Panc1 (cell line): Measurements from ENCODE around the gene DNAH6. TPM values are rescaled to one million over a fixed set of nuclear protein-coding genes. Genes with fewer than 3 reads are reported as not detected.

Source experiments
- ATAC-seq: fragments of 200-7000 bp; cut with Tn5 transposase; 2 replicates; pipeline ENCODE4 v1.9.1; 2020; ENCODE audit warnings: mild to moderate bottlenecking, moderate library complexity
- BruUV-seq: library from RNA; stranded (reverse); fragments of 400-500 nt; replicated peaks from 2 replicates; lab custom pipeline; 2021; lab: Mats Ljungman, UMichigan
- CTCF ChIA-PET: fragments of 300-600 bp; sonication (Branson Sonifier 250); formaldehyde crosslinking; loops from one replicate; lab custom pipeline; 2022; ENCODE audit warnings: antibody characterized with exemption; lab: Charles Lee
- POLR2A ChIA-PET: fragments of 300-600 bp; sonication (Branson Sonifier 250); formaldehyde crosslinking; loops from one replicate; lab custom pipeline; 2022; ENCODE audit warnings: antibody characterized with exemption; lab: Charles Lee
- DNase-seq: peaks from one replicate; pipeline ENCODE4 v3.0.0-alpha.2; 2010; ENCODE audit warnings: low read depth, low spot score
- H3K27ac ChIP-seq: 2 replicates; pipeline ENCODE4 v1.5.1; 2011; ENCODE audit warnings: mild to moderate bottlenecking, low read length, inconsistent platforms
- H3K27me3 ChIP-seq: fragments of 200-500 bp; sonication (Bioruptor generic); 2 replicates; pipeline ENCODE4 v1.6.0; 2014; ENCODE audit warnings: low read length, inconsistent platforms; ENCODE audit not compliant: control insufficient read depth, insufficient read depth
- H3K36me3 ChIP-seq: fragments of 200-500 bp; sonication (Bioruptor generic); 2 replicates; pipeline ENCODE4 v1.5.1; 2014; ENCODE audit warnings: inconsistent platforms, mild to moderate bottlenecking, low read length, moderate library complexity; ENCODE audit not compliant: control insufficient read depth, insufficient read depth
- H3K4me1 ChIP-seq: 2 replicates; pipeline ENCODE4 v1.5.1; 2011; ENCODE audit warnings: inconsistent platforms, mild to moderate bottlenecking, low read length, moderate library complexity; ENCODE audit not compliant: control insufficient read depth, insufficient read depth
- H3K4me3 ChIP-seq, 2 experiments: 2 replicates each; pipeline ENCODE4 v1.5.1; 2011 to 2012; ENCODE audit warnings: low read depth in 2 of 2, low read length in 2 of 2, mild to moderate bottlenecking in 2 of 2, inconsistent platforms in 1 of 2, moderate library complexity in 1 of 2
- H3K9me3 ChIP-seq: fragments of 200-500 bp; sonication (Bioruptor generic); 2 replicates; pipeline ENCODE4 v1.5.1; 2014; ENCODE audit warnings: low read depth, mild to moderate bottlenecking, inconsistent platforms, low read length, moderate library complexity; ENCODE audit not compliant: control insufficient read depth, insufficient read depth
- CTCF ChIP-seq: fragments of 450-650 bp; IDR thresholded peaks from 2 replicates; pipeline ENCODE4 v1.5.1; 2017; ENCODE audit warnings: mild to moderate bottlenecking
- POLR2AphosphoS5 ChIP-seq: IDR thresholded peaks from 2 replicates; pipeline ENCODE4 v1.6.1; 2012; ENCODE audit warnings: mild to moderate bottlenecking, low read depth, low read length, moderate library complexity
- REST ChIP-seq, 2 experiments: IDR thresholded peaks; 2 replicates each; pipeline ENCODE4 v1.6.1; 2011 to 2012; ENCODE audit warnings: low read depth in 2 of 2, control low read depth in 1 of 2, low read length in 1 of 2, mild to moderate bottlenecking in 1 of 2, moderate library complexity in 1 of 2; ENCODE audit not compliant: insufficient read depth in 1 of 2
- SIN3A ChIP-seq: IDR thresholded peaks from 2 replicates; pipeline ENCODE4 v1.6.1; 2012; ENCODE audit warnings: low read depth, mild to moderate bottlenecking, low read length, moderate library complexity, borderline replicate concordance; ENCODE audit not compliant: insufficient read depth
- TCF7L2 ChIP-seq: IDR thresholded peaks from 2 replicates; pipeline ENCODE4 v1.6.1; 2011; ENCODE audit warnings: mild to moderate bottlenecking, low read depth, low read length, inconsistent platforms
- in situ Hi-C: cut with HindIII; loops from 2 replicates; pipeline ENCODE4 v1.10.0; 2016; ENCODE audit warnings: low sequenced_read_pairs, low pct_unique_long_range_greater_than_20kb
- intact Hi-C: fragments of 100-400 bp; cut with micrococcal nuclease; formaldehyde crosslinking; loops from one replicate; pipeline ENCODE4 v1.10.0; 2022; ENCODE audit not compliant: unreplicated experiment
- total RNA-seq: library from RNA; stranded (reverse); gene quantifications from one replicate; pipeline ENCODE4 v1.2.1, GENCODE V29; 2021; ENCODE audit not compliant: unreplicated experiment

DNAH6 gene
- total RNA-seq, 1 experiment from 2014 or later, result 0.26 TPM

GRCh38 chr2:84782717-84783442 lies 266.6 kb downstream of the DNAH6 start:
- DNase-seq, result no peak
- no TSS peak for BruUV-seq
- TF ChIP-seq REST (IDR thresholded peaks at IDR 0.05; ENCODE audit: insufficient read depth in 1 of 2, low read depth in 2 of 2, low read length in 1 of 2), result no peak
- no peak for TF ChIP-seq SIN3A
- no peak for TF ChIP-seq TCF7L2
- TF ChIP-seq POLR2AphosphoS5, result no peak
- no peak for TF ChIP-seq CTCF
- no peak for ATAC-seq
- ChIA-PET CTCF (no interaction called here), POLR2A (no interaction called here)
- in situ Hi-C loops (no loop called here), intact Hi-C loops (no loop called here)
- H3K4me3 ChIP-seq, result no peak overlapping the region
- H3K9me3 ChIP-seq, result no peaks in the 10 kb centered on the region
- no peak overlapping the region for H3K27ac ChIP-seq
- no peaks in the 10 kb centered on the region for H3K4me1 ChIP-seq
- H3K36me3 ChIP-seq, result no peaks in the 10 kb centered on the region
- H3K27me3 ChIP-seq, result no peaks in the 10 kb centered on the region

GRCh38 chr2:84785950-84786349 lies 269.7 kb downstream of the DNAH6 start:
- BruUV-seq, result no TSS peak
- Histone ChIP-seq H3K27me3 (no peaks in the 10 kb centered on the region), H3K9me3 (no peaks in the 10 kb centered on the region), H3K4me3 (no peak overlapping the region), H3K27ac (no peak overlapping the region), H3K36me3 (no peaks in the 10 kb centered on the region), H3K4me1 (no peaks in the 10 kb centered on the region)
- CTCF ChIA-PET, result no interaction called here
- no peak for ATAC-seq
- intact Hi-C loops, result no loop called here
- POLR2A ChIA-PET, result no interaction called here
- TF ChIP-seq TCF7L2 (no peak), CTCF (no peak), POLR2AphosphoS5 (no peak), REST (IDR thresholded peaks at IDR 0.05; ENCODE audit: insufficient read depth in 1 of 2, low read depth in 2 of 2, low read length in 1 of 2) (no peak), SIN3A (no peak)
- in situ Hi-C loops, result no loop called here
- no peak for DNase-seq
